ENCODE results near the gene ZAR1. TPM values are rescaled to one million over a fixed set of nuclear protein-coding genes. Genes with fewer than 3 reads are reported as not detected.

The ZAR1 gene
- polyA plus RNA-seq, 2 of the 4 experiments (the other 2 are of a cell fraction) = 0.05 TPM; not detected in 1

- TF ChIP-seq JUN (IDR thresholded peaks at IDR 0.05) (no peak), KDM5A (IDR thresholded peaks at IDR 0.05) (no peak), PHF8 (IDR thresholded peaks at IDR 0.05; ENCODE audit: borderline replicate concordance, low read depth) (no peak), FOSB (CRISPR knock-in tag; IDR thresholded peaks at IDR 0.05) (no peak), HEYL (CRISPR knock-in tag; IDR thresholded peaks at IDR 0.05) (no peak), ZFP36 (IDR thresholded peaks at IDR 0.05; ENCODE audit: borderline replicate concordance, partially characterized antibody) (no peak), NFE2L2 (conservative IDR thresholded peaks at IDR 0.05; ENCODE audit: low read length) (no peak), EP300 (IDR thresholded peaks at IDR 0.05) (no peak), ZNF302 (CRISPR knock-in tag; IDR thresholded peaks at IDR 0.05) (no peak), SMC3 (IDR thresholded peaks at IDR 0.05) (no peak), JUNB (IDR thresholded peaks at IDR 0.05) (no peak), MAX (IDR thresholded peaks at IDR 0.05) (no peak), MAZ (IDR thresholded peaks at IDR 0.05; ENCODE audit: borderline replicate concordance, low read depth, low read length) (no peak)
- Histone ChIP-seq H3K4me2 (peak overlapping the region; percentile 62), H3K4me3 (no peak overlapping the region), H3K9me3 (no peaks in the 10 kb centered on the region), H3K27ac (peak overlapping the region; percentile 45 to 52; a peak in 4 of 6 replicates), H3K4me1 (peaks cover 16% of the 10 kb centered on the region)
- POLR2A ChIA-PET = no interaction called here
- DNase-seq (ENCODE audit: low read depth in 1 of 2, low spot score in 1 of 2) (no peak), FAIRE-seq (no peak), ATAC-seq (no peak)
- CTCF ChIA-PET = no interaction called here
- WGBS (ENCODE audit: missing lambda C conversion rate) = 88% methylated on average over 2 of the region's 2 CpGs
These were observed 13.9 kb downstream of the ZAR1 start for GRCh38 chr4:48504026-48504330.

GRCh38 chr4:48504352-48504751 is 14.3 kb downstream of the ZAR1 start:
- TF ChIP-seq MAFK (IDR thresholded peaks at IDR 0.05; ENCODE audit: partially characterized antibody) = peak; percentile 70
- TF ChIP-seq FOXS1 (CRISPR knock-in tag; IDR thresholded peaks at IDR 0.05) = no peak
- peak overlapping the region; percentile 62 for H3K4me2 ChIP-seq
- 7% methylated on average over 1 of the region's 1 CpG for WGBS (ENCODE audit: missing lambda C conversion rate)
- peak overlapping the region; percentile 45 to 52; a peak in 4 of 6 replicates for H3K27ac ChIP-seq
- DNase-seq (ENCODE audit: low read depth in 1 of 2, low spot score in 1 of 2) (peak in 1 of 2 experiments; percentile 12), FAIRE-seq (no peak), ATAC-seq (no peak)
- no peaks in the 10 kb centered on the region for H3K9me3 ChIP-seq
- POLR2A ChIA-PET = no interaction called here
- peaks cover 16% of the 10 kb centered on the region for H3K4me1 ChIP-seq
- CTCF ChIA-PET = no interaction called here
- no peak overlapping the region for H3K4me3 ChIP-seq

DNA sequence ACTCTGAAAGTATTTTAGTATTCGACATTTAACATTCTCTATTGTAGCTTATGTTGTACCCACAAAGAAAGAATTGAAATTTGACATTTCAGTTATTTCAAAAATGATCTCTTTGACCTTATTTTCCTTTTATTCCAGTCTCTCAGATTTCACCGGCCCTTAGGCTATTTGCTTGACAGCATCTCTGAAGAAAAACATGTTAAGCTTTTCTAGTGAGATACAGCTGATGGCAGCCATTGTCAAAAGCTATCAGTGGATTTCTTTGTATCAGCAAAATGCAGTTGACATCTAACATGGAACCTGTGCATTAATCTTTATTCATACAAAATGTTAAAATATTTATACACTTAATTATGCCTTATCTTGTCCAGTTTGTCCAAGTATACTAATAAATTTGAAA is 16.7 kb downstream of the ZAR1 start:
- DNase-seq (ENCODE audit: low read depth in 1 of 2, low spot score in 1 of 2) (no peak), ATAC-seq (no peak), FAIRE-seq (no peak)
- ChIA-PET POLR2A (no interaction called here), CTCF (interaction anchor here (1.2 kb wide), 1 partner anchor 40 kb away, joined by 3 read pairs; no protein-coding TSS in a partner anchor)
- H3K4me1 ChIP-seq = peaks cover 16% of the 10 kb centered on the region
- no peak overlapping the region for H3K27ac ChIP-seq
- H3K9me3 ChIP-seq = no peaks in the 10 kb centered on the region
- TF ChIP-seq BCL3 (IDR thresholded peaks at IDR 0.05) (no peak), HOXB5 (CRISPR knock-in tag; IDR thresholded peaks at IDR 0.05) (no peak), KDM5A (IDR thresholded peaks at IDR 0.05) (no peak), RNF2 (IDR thresholded peaks at IDR 0.05; ENCODE audit: borderline replicate concordance, low read depth) (no peak), CHD2 (IDR thresholded peaks at IDR 0.05; ENCODE audit: low read length, partially characterized antibody) (no peak), EP300 (IDR thresholded peaks at IDR 0.05) (no peak), NR3C1 (IDR thresholded peaks at IDR 0.05) (no peak)
- TF ChIP-seq, protein P1, sequence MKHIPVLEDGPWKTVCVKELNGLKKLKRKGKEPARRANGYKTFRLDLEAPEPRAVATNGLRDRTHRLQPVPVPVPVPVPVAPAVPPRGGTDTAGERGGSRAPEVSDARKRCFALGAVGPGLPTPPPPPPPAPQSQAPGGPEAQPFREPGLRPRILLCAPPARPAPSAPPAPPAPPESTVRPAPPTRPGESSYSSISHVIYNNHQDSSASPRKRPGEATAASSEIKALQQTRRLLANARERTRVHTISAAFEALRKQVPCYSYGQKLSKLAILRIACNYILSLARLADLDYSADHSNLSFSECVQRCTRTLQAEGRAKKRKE (CRISPR knock-in tag; IDR thresholded peaks at IDR 0.05; ENCODE audit: low read depth) = no peak
- H3K4me3 ChIP-seq = no peak overlapping the region
- 88% methylated on average over 2 of the region's 2 CpGs for WGBS (ENCODE audit: missing lambda C conversion rate)
- no peak overlapping the region for H3K4me2 ChIP-seq

- peaks cover 6% of the 10 kb centered on the region for H3K4me1 ChIP-seq
- DNase-seq (ENCODE audit: low read depth in 1 of 2, low spot score in 1 of 2) (no peak), ATAC-seq (no peak), FAIRE-seq (no peak)
- no peaks in the 10 kb centered on the region for H3K9me3 ChIP-seq
- no peak overlapping the region for H3K4me2 ChIP-seq
- no peak overlapping the region for H3K27ac ChIP-seq
- no peak overlapping the region for H3K4me3 ChIP-seq
- POLR2A ChIA-PET = no interaction called here
- CTCF ChIA-PET = no interaction called here
- TF ChIP-seq TFCP2L1 (CRISPR knock-in tag; IDR thresholded peaks at IDR 0.05) (no peak), CBX8 (IDR thresholded peaks at IDR 0.05) (no peak), HOXB5 (CRISPR knock-in tag; IDR thresholded peaks at IDR 0.05) (no peak), NFE2L2 (conservative IDR thresholded peaks at IDR 0.05; ENCODE audit: low read length) (no peak), CBX2 (IDR thresholded peaks at IDR 0.05; ENCODE audit: borderline replicate concordance, low read depth) (no peak), RAD21 (conservative IDR thresholded peaks at IDR 0.05 in 1 of 2, IDR thresholded peaks at IDR 0.05 in 1 of 2) (no peak), CEBPB (IDR thresholded peaks at IDR 0.05) (no peak), CHD4 (IDR thresholded peaks at IDR 0.05; ENCODE audit: borderline replicate concordance) (no peak), SMC3 (IDR thresholded peaks at IDR 0.05) (no peak), ZFP36 (IDR thresholded peaks at IDR 0.05; ENCODE audit: borderline replicate concordance, partially characterized antibody) (no peak)
- TF ChIP-seq, protein P2, sequence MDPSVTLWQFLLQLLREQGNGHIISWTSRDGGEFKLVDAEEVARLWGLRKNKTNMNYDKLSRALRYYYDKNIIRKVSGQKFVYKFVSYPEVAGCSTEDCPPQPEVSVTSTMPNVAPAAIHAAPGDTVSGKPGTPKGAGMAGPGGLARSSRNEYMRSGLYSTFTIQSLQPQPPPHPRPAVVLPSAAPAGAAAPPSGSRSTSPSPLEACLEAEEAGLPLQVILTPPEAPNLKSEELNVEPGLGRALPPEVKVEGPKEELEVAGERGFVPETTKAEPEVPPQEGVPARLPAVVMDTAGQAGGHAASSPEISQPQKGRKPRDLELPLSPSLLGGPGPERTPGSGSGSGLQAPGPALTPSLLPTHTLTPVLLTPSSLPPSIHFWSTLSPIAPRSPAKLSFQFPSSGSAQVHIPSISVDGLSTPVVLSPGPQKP (IDR thresholded peaks at IDR 0.05; ENCODE audit: low read depth, low read length) = no peak
- TF ChIP-seq, protein P3, sequence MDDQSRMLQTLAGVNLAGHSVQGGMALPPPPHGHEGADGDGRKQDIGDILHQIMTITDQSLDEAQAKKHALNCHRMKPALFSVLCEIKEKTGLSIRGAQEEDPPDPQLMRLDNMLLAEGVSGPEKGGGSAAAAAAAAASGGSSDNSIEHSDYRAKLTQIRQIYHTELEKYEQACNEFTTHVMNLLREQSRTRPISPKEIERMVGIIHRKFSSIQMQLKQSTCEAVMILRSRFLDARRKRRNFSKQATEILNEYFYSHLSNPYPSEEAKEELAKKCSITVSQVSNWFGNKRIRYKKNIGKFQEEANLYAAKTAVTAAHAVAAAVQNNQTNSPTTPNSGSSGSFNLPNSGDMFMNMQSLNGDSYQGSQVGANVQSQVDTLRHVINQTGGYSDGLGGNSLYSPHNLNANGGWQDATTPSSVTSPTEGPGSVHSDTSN (IDR thresholded peaks at IDR 0.05) = no peak
These were observed 19.5 kb downstream of the ZAR1 start for GRCh38 chr4:48509543-48509942.
